ENCODE data around the gene VWC2. TPM values are rescaled to one million over a fixed set of nuclear protein-coding genes. Genes with fewer than 3 reads are reported as not detected.

VWC2 gene
- total RNA-seq, 4 donors from 2014 or later, result under 0.01 to 0.16 (median 0.06) TPM; not detected in 1

DNA sequence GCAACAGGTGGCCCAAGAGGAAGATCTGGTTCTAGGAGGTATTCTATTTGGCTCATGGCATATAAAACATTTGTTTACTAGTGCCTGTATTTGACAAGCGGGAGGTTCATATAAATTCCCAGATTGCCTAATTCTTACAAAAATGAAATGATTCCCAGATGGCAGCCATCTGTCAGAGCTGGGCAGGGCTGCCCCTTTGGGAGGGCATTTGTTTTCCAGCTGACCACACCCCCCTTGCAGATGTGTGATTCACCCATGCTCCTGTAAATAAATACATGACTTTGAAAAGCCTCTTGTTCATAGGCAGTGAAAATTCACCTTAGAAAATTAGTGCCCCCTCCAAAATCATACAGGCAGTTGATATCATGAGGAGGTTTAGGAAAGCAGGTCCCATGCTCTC, 8.6 kb downstream of the VWC2 start:
- TF ChIP-seq CTCF (IDR thresholded peaks at IDR 0.05), result no peak
- DNase-seq (ENCODE audit: low spot score) (no peak), ATAC-seq (ENCODE audit: low FRiP score) (no peak)

GRCh38 chr7:49783446-49783845, 10.0 kb downstream of the VWC2 start:
- DNase-seq (ENCODE audit: low spot score) (no peak), ATAC-seq (ENCODE audit: low FRiP score) (no peak)
- no peak for TF ChIP-seq CTCF (IDR thresholded peaks at IDR 0.05)

DNA sequence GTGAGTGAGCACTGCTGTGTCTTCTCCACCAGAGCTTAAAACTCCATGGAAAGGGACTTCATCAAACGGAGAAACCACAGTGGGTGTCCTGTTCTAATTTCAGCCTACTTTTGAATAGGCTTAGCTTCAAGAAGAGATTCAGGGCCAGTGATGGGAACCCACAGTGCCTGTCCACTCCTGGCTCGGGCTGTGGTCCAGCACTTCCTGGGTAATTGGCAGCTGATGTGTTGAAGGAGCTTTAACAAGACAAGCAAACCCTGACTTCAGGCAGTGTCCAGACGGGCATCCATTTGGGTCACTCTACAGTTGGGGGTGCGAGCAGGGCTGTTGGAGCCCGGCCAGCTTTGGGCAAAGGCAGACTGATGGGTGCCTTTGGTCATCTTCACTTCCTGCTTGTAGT, 14.5 kb downstream of the VWC2 start:
- ATAC-seq (ENCODE audit: low FRiP score) (no peak), DNase-seq (ENCODE audit: low spot score) (no peak)
- no peak for TF ChIP-seq CTCF (IDR thresholded peaks at IDR 0.05)

DNA sequence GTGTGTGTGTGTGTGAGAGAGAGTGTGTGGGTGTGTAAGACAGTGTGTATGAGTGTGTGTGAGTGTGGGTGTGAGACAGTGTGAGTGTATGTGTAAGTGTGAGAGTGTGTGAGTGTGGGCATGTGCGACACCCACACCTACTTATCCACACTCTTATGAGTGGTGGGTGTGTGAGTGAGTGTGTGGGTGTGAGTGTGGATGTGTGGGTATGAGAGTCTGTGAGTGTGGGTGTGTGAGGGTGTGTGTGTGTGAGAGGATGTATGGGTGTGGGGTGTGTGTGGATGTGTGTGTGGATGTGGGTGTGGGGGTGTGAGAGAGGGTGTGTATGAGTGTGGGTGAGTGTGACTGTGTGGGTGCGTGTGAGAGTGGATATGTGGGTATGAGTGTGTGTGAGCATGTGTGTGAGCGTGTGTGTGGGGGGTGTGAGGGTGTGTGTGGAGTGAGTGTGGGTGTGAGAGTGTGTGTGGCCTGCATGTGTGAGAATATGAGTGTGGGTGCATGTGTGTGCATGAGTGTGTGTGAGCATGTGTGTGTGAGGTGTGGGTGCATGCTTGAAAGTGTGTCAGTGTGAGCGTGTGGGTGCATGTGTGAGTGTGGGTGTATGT, 15.1 kb downstream of the VWC2 start:
- DNase-seq (ENCODE audit: low spot score) (no peak), ATAC-seq (ENCODE audit: low FRiP score) (no peak)
- TF ChIP-seq CTCF (IDR thresholded peaks at IDR 0.05), result no peak

DNA sequence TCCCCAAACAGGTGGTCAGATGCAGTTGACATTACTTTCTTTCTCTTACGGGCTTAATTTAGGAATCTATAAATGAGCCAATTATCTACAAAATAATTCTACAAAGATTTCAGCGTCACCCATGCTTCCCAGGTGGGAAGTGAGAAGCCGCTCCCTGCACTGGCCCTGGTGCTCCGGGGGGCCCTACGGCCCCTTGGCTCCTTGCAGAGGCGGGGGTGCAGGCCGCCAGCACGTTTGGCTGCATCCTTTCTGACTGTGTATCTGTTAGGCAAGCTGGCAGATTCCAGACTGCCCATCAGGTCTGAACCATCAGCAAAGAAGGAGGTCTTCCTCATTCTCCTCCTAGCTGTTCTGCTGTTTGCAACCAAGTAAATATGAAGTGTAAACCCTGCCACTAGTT, 16.3 kb downstream of the VWC2 start:
- ATAC-seq (ENCODE audit: low FRiP score) (no peak), DNase-seq (ENCODE audit: low spot score) (no peak)
- no peak for TF ChIP-seq CTCF (IDR thresholded peaks at IDR 0.05)

DNA sequence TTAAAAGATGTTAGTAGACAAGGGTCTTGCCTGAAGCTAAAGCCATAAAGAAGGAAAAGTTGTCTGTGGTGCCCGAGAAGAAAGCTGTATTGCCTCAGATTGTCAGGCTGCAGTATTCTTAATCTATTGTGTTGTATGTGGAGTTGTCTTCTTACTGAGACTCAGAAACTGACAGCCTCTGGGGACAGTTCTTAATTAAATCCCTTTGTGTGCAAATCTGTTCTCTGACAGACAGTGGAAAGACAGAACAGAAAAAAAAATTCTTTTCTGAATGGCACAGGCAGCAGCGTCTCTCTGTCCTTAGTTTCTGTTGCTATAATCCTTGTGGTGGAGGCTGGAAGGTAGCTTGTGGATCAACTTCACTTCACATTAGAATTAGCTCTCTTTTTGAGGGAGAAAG, 16.8 kb downstream of the VWC2 start:
- no peak for DNase-seq (ENCODE audit: low spot score)
- no peak for TF ChIP-seq CTCF (IDR thresholded peaks at IDR 0.05)
- no peak for ATAC-seq (ENCODE audit: low FRiP score)

GRCh38 chr7:49791088-49791741, 17.8 kb downstream of the VWC2 start:
- ATAC-seq (ENCODE audit: low FRiP score), result no peak
- TF ChIP-seq CTCF (IDR thresholded peaks at IDR 0.05), result no peak
- no peak for DNase-seq (ENCODE audit: low spot score)
